Gastroesophageal sphincter (tissue), 3 donors: ENCODE results near the gene IL4I1.

Experiments
- EP300 ChIP-seq: sonication (generic); formaldehyde crosslinking; IDR thresholded peaks from one replicate; pipeline ENCODE4 v1.6.1; 2017; ENCODE audit warnings: antibody characterized with exemption, mild to moderate bottlenecking
- POLR2AphosphoS5 ChIP-seq: sonication (generic); formaldehyde crosslinking; IDR thresholded peaks from one replicate; pipeline ENCODE4 v1.6.1; 2017; ENCODE audit warnings: antibody characterized with exemption
- TF ChIP-seq, protein P1 (sequence below), 4 experiments: fragments of 200-600 bp in 2 of 4; fragments of 450-650 bp in 2 of 4; sonication (generic) in 1 of 4; IDR thresholded peaks; one replicate each; pipeline ENCODE4 v1.5.1; 2017 to 2019; ENCODE audit warnings: antibody characterized with exemption in 4 of 4, mild to moderate bottlenecking in 2 of 4, moderate library complexity in 2 of 4

DNA sequence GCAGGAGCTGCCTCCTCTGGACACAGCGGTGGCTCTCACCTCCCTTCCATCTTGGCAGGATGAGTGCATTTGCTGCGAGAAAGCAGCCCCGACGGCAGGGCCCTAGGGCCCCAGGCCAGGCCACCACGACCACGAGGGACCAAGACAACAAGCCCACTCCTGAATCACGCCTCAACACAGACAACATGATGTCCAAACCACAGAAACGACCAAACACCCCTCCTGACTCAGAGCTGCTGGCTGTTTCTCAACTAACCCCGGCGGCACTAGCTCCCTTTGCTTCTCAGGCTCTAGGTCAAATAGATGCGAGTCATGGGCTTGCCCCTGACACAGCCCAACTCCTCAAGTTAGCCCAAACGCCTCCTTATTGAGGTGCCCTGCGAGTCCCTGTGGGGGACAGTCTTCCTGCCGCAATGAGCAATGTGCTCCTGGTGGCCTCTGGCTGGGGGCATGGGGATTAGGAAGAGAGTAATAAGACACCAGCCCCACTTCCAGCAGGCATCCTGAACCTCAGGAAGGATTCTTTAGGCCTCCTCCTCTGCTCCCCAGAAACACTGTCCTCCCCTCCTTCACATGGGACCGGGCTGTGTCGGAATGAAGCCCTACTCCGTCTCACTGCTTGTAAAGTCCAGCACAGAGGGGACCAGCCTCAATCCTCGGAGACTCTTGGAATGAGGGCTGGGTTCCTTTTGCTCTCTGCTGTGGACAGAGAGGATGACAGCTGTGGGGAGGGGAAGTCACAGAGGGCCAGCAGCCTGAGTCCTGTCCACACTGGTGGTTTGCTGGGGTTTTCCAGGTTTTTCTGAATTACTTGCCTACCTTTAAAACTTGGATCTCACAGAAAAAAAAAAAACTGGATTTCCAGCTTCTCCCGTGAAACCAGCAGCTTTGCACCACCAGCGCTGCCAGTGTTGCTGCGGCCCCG lies 25.4 kb upstream of the IL4I1 start:
- TF ChIP-seq, protein P1, sequence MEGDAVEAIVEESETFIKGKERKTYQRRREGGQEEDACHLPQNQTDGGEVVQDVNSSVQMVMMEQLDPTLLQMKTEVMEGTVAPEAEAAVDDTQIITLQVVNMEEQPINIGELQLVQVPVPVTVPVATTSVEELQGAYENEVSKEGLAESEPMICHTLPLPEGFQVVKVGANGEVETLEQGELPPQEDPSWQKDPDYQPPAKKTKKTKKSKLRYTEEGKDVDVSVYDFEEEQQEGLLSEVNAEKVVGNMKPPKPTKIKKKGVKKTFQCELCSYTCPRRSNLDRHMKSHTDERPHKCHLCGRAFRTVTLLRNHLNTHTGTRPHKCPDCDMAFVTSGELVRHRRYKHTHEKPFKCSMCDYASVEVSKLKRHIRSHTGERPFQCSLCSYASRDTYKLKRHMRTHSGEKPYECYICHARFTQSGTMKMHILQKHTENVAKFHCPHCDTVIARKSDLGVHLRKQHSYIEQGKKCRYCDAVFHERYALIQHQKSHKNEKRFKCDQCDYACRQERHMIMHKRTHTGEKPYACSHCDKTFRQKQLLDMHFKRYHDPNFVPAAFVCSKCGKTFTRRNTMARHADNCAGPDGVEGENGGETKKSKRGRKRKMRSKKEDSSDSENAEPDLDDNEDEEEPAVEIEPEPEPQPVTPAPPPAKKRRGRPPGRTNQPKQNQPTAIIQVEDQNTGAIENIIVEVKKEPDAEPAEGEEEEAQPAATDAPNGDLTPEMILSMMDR (IDR thresholded peaks at IDR 0.05) = no peak
- TF ChIP-seq POLR2AphosphoS5 (no peak), EP300 (no peak)
